Measurements from ENCODE around the gene TNFAIP3.

- TF ChIP-seq FOS (IDR thresholded peaks at IDR 0.05; ENCODE audit: low read depth, low read length) (no peak), POLR2A (IDR thresholded peaks at IDR 0.05; ENCODE audit: low read depth, low read length) (no peak), CTCF (conservative IDR thresholded peaks at IDR 0.05; ENCODE audit: low read depth, low read length) (no peak), MXI1 (IDR thresholded peaks at IDR 0.05; ENCODE audit: borderline replicate concordance, low read depth, low read length) (no peak), BHLHE40 (IDR thresholded peaks at IDR 0.05; ENCODE audit: low read depth, low read length) (no peak), USF2 (IDR thresholded peaks at IDR 0.05; ENCODE audit: low read depth, low read length) (no peak), NFE2L2 (IDR thresholded peaks at IDR 0.05; ENCODE audit: low read depth, low read length) (no peak), CEBPB (IDR thresholded peaks at IDR 0.05; ENCODE audit: low read depth, low read length) (no peak), CHD1 (IDR thresholded peaks at IDR 0.05; ENCODE audit: low read depth, low read length) (no peak)
These were observed 17.7 kb upstream of the TNFAIP3 start for GRCh38 chr6:137849181-137849980.
